ENCODE data around the gene NBL1. TPM values are rescaled to one million over a fixed set of nuclear protein-coding genes. Genes with fewer than 3 reads are reported as not detected.
A peak's percentile ranks its signal among the peaks of the same experiment; 100 is the strongest.
"Not testable (repeated sequence)": the region's sequence is repeated elsewhere in the genome, so short reads cannot be mapped to it uniquely, and the experiment has no call there.

The NBL1 gene
- total RNA-seq, 1 donor from 2014 or later: 119 TPM

DNA sequence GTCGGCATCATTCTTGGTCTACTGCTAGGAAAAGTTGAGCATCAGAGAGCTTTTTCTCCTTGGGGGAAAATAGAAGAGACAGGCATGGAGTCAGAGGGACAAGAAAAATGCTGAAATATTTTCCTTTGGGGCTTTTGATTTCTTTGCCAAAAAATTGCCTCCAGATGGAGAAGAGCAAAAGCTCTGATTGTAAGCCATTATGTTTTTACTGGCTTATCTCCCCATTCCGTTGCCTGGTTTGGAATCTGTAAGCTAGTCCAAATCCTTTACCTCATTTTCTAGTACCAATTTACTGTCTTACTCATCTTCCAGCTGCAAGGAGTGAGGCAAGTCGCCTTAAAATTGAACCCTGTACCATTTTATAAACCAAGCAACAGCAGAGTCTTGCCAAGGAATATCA is 23.3 kb upstream of the NBL1 start:
- ATAC-seq: peak; percentile 88
- intact Hi-C loops (cut with DNase I): no loop called here
- no peak for DNase-seq (ENCODE audit: low spot score)

DNA sequence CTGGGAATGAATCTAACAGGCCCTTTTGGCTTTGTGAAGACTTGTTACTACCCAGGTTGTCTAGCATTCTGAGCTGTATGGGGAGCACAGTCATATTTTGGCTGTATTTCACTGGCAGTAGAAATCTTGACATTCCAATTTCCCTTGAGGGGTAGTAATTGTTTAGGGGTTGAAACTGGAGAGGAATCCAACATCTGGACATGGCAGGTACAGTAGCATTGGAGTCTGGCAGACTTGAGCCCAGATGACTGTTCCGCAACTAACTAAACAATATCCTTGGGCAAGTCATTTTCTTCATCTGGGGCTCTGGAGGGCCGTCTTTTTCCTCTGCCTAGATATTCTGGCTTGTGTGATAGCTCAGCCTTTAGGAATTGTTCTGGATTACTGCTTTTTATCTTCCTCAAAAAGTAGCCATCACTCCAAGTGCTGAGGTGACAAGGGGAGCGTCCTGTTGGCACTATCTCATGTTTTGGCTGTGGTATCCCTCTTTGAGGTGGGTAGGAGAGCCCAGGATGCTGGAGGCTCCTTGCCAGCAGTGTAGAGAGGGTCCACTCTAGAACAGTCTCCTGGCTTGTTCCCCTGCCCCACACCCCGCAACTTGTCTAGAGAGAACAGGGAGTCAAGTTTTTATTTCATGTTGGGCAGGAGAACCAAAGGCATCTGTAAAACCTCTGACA is 22.7 kb upstream of the NBL1 start:
- DNase-seq (ENCODE audit: low spot score): no peak
- peak; percentile 63 for ATAC-seq
- intact Hi-C loops (cut with DNase I): no loop called here

DNA sequence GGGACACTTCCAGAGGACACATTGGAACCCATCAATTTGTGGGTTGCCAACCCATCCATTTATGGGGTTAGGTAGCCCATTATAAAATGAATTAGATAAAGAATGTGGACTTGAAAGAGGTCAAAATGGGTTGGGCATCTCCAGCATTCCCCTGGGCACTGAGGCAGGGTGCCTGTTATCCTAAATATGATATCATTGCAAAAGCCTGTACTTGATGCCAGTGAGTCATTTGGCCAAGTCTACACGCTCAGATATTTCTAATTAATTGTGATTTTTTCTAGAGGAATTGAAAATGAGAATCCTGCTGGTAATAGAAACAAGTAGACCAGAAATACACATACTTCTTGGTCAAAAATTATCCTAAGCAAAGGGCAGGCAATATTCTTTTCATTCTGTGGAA is 21.9 kb upstream of the NBL1 start:
- DNase-seq (ENCODE audit: low spot score) (no peak), ATAC-seq (no peak)
- intact Hi-C loops (cut with DNase I): no loop called here

DNA sequence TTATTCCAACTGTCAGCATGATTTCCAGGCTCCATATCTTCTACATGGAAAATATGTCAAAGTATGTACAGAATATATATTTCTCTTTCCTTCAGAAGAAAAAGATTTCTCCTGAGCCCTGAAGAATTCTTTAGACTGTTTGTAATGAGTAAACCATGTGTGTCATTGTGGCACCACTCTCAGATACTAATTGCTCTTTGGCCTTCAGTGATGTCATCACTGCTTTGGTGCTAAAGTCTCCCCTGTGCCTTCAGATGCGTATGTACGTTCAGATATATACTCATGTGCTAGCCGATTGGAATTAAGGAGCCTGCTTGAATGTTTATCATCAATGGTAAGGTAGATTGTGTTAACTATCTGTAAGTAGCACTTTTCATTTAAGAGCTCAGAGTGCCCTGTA is 20.6 kb upstream of the NBL1 start:
- no peak for ATAC-seq
- no peak for DNase-seq (ENCODE audit: low spot score)
- intact Hi-C loops (cut with DNase I): no loop called here

DNA sequence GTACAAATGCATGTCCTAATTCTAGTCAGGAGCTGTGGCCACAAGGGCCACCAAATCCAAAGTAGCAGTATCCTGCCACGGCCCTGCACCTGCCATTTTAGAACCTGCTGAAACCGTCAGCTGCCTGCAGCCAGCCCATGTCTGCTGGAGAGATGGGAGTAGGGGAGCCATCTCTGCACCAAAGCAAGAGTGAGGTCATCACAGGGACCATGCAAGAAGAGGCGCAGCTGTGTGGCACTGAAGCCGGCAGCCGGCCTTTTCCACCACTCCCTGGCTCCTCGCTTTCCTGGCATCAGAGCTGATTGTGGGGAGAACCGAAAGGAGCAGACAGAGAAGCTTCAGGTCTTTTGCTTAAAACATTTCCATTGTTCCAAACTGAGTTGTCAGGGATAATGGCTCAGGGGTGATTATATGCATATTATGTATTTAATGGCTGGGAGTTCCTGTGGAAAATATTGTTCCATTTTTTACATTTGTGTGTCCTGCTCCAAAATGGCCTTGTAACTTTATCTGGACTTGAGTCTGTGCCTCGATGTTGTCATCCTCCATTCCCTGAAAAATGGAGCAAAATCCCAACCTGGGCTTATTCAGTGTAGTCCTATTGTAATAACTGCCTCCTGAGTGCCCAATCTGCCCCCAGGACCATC is 18.7 kb upstream of the NBL1 start:
- no peak for DNase-seq (ENCODE audit: low spot score)
- intact Hi-C loops (cut with DNase I): no loop called here
- ATAC-seq: no peak

DNA sequence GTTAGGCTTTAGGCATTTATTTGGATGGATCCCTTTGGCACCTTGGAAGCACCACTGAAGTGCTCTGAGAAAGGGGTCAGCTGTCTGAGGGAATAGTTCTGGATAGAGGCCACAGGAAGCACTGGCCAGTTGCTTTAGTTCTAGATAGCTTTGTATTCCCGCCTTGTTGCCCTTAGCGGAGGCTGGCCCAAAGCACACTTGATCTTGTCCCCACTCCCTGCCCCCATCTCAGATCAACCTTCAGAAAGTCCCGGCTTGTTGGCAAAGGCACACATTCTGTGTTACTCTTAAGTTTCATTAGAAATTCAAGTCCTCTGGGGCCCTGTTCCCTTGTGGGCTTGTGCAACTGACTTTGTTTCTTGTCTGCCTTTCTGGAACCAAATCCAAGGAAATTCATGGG is 15.2 kb upstream of the NBL1 start:
- no peak for DNase-seq (ENCODE audit: low spot score)

DNA sequence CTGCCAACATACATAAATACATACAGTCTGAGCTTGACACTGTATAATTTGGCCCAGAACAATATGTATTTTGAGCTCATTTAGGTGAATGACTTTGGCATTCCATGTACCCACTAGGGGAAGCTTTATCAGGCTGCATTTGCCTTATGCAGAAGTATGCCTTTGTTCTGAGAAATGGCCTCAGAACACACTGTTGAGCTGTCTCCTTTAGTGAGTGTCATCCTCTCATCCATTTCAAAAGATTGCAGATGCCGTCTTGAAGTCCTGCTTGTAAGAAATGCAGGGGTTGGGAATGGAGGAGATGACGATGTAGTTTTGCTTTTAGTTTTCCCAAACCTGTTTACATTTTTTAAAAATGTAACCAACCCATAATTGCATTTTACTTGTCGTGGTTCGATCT is 14.8 kb upstream of the NBL1 start:
- peak; percentile 37 for ATAC-seq
- intact Hi-C loops (cut with DNase I): no loop called here
- DNase-seq (ENCODE audit: low spot score): no peak

More for the DNA sequence above, 15.2 kb upstream of the NBL1 start:
- intact Hi-C loops (cut with DNase I): no loop called here
- ATAC-seq: peak; percentile 79

DNA sequence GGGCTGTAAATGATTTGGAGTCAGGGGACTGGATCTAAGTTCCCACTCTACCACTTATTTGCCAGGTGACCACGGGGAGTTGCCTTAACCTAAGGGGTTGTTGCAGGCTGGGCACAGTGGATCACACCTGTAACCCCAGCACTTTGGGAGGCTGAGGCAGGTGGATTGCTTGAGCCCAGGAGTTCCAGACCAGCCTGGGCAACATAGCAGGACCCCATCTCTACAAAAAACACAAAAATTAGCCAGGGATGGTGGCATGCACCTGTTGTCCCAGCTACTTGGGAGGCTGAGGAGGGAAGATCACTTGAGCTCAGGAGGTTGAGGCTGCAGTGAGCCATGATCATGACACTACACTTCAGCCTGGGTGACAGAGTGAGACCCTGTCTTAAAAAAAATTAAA is 13.9 kb upstream of the NBL1 start:
- DNase-seq (ENCODE audit: low spot score); intact Hi-C loops (cut with DNase I); ATAC-seq: not testable (repeated sequence)

DNA sequence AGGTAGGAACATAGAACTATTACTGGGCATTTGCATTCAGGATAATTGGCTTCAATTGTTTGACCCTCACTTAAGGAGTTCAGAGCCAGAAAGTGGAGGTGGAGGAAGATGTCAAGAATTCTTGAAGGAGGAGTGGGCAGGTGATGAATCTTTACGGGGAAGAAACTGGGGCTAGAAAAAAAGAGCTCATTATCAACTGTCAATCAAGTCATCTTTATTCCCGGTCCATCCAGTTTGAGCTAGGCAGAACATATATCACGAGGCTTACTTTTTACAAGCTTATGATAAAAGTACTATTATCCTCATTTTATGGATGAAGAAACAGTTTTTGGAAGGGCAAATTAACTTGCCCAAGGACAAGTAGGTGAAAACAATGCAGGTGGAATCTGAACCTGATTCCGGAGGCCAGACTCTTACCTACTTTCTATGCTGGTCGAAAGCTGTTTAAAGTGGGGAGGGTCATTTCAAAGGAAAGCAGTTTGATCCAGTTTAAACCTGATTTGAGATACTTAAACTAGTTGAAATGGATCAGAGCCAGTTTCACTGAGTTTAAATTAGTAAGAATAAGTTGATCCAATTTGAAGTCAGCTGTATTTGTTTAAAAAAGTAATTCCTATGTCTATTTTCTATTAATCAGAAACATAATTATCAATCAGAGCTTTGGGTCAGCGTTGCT is 13.3 kb upstream of the NBL1 start:
- intact Hi-C loops (cut with DNase I): no loop called here

DNA sequence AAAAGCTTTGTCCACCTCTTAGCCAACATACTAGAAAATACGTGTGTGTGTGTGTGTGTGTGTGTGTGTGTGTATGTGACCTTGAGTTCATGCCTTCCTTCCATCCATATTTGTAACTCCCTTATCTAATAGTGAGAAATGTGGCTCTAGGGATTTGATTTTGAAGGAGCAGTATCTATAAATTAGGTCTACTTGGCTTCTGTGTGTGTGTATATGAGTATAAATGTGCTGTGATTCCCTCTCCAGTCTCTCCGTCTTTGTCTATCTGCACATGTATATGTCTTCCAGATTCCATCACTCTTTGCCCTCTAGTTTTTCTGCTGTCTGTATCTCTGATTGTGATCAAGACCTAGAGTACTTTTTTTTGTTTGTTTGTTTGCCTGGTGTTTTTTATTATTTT is 11.9 kb upstream of the NBL1 start:
- DNase-seq (ENCODE audit: low spot score) (no peak), ATAC-seq (no peak)
- intact Hi-C loops (cut with DNase I): no loop called here

More for the DNA sequence above, 13.3 kb upstream of the NBL1 start:
- DNase-seq (ENCODE audit: low spot score) (no peak), ATAC-seq (no peak)

DNA sequence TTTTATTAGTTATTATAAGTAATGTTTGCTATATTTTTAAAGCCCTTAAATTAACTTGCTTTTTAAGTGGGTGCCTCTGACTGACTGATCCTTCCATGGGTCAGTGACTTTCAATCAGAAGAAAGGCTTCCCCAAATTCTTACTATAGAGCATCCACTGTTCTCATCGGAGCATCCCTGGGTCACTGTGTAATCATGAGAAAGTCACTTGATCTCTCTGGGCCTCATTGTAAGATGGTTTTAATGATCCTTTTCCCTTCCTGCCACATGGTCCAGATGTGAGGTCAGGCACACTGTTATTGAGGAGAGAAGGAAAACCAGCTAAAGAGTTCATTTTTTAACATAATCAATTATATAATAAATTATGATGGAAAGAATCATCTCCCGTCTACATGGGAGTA is 11.0 kb upstream of the NBL1 start:
- intact Hi-C loops (cut with DNase I): no loop called here
- DNase-seq (ENCODE audit: low spot score) (no peak), ATAC-seq (no peak)

DNA sequence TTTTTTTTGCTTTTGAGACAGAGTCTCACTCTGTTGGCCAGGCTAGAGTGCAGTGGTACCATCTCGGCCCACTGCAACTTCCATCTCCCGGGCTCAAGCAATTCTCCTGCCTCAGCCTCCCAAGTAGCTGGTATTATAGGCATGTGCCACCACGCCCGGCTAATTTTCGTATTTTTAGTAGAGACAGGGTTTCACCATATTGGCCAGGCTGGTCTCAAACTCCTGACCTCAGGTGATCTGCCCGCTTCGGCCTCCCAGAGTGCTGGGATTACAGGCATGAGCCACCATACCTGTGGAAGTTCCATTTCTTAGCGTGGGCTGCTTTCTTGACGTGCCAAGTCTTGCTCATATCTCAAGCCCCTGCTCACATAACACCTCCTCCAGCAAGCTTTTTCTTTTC is 9.0 kb upstream of the NBL1 start:
- DNase-seq (ENCODE audit: low spot score); ATAC-seq; intact Hi-C loops (cut with DNase I): not testable (repeated sequence)

DNA sequence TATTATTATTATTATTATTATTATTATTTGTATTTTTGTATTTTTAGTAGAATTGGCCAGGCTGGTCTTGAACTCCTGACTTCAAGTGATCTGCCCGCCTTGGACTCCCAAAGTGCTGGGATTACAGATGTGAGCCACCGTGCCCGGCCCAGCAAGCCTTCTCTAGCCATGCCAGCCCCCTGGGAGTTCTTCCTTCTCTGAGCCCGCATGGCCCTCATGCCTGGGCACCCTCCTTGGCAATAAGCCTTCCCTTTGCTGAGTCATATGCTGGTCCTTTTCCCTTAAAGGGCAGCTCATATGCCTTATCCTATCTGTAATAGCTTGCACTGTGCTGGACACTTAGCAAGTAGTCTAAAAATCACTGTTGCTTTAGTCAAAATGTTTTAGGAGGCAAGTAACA is 8.5 kb upstream of the NBL1 start:
- intact Hi-C loops (cut with DNase I): no loop called here
- no peak for ATAC-seq
- no peak for DNase-seq (ENCODE audit: low spot score)

DNA sequence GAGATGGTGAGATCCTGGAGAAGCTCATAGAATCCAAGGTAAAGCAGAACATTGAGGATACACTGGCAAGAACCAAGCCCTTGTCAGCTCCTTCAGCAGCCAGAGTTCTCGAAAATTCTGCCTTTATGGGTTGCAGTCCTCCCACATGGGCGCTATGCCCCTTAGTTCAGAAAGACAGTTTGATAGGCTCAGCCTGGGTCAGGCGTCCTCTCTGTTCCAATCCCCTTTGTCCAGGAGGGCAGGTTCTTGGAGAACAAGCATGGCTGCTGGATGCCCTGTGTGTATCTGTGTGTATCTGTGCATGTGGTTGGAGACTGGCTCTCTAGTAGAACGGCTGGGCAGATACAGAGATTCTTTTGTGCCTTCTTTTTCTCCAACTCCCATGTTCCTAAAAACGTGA is 8.0 kb upstream of the NBL1 start:
- intact Hi-C loops (cut with DNase I): no loop called here
- DNase-seq (ENCODE audit: low spot score): no peak
- ATAC-seq: no peak

DNA sequence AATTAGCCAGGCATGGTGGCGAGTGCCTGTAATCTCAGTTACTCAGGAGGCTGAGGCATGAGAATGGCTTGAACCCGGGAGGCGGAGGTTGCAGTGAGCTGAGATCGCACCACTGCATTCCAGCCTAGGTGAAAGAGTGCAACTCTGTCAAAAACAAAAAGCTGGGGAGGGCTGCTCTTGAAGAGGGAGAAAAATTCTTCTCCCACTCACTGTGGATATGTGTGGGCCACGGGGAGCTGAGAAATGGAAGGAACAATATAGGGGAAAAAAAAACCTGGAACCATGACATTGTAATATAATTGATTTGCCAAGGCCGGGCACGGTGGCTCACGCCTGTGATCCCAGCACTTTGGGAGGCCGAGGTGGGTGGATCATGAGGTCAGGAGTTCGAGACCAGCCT is 7.4 kb upstream of the NBL1 start:
- ATAC-seq; intact Hi-C loops (cut with DNase I); DNase-seq (ENCODE audit: low spot score): not testable (repeated sequence)

DNA sequence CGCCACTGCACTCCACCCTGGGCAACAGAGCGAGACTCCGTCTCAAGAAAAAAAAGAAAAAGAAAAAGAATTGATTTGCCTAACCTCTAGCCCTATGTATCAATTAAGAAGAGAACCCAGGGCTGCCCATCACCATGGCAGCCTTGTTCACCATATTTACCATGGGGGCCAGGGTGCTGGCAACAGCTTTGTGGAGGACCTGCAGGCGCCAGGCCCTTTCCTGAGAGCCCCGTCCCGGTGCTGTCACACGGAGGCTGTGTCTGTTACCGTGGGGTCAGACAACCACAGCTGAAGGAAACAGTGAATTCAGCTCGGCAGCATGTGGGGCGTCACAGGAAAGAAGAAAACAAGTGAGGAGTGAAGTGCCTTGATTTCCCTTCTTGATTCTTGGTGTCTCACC is 6.5 kb upstream of the NBL1 start:
- no peak for ATAC-seq
- no peak for DNase-seq (ENCODE audit: low spot score)
- intact Hi-C loops (cut with DNase I): no loop called here

DNA sequence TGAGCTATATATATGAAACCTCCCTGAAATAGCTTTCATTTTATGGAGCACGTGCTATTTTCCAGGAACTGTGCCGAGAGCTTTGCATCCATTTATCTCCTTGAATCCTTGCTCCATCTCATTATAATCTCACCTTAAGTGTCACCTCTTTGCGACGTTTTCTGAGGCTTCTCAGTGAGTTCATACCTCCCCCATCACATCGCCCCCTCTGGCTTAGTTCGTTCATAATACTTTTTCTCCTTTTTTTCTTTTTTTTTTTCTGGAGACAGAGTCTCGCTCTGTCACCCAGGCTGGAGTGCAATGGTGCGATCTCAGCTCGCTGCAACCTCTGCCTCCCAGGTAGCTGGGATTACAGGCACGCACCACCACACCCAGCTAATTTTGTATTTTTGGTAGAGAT is 4.9 kb upstream of the NBL1 start:
- ATAC-seq; intact Hi-C loops (cut with DNase I); DNase-seq (ENCODE audit: low spot score): not testable (repeated sequence)

DNA sequence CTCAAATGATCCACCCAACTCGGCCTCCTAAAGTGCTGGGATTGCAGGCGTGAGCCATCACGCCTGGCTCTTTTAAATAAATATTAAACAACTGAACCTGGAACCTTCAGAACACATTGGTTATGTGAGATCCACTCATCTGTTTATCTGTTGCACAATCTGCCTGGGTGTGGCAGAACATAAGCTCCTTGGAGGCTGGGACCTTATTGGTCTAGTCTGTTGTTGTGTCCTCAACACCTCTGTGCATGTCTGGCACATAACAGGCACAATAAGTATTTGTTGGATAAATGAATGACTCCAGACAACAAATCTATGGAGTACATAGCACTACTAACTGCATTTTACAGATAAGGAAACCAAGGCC is 4.1 kb upstream of the NBL1 start:
- intact Hi-C loops (cut with DNase I): no loop called here
- ATAC-seq: peak; percentile 71
- no peak for DNase-seq (ENCODE audit: low spot score)

DNA sequence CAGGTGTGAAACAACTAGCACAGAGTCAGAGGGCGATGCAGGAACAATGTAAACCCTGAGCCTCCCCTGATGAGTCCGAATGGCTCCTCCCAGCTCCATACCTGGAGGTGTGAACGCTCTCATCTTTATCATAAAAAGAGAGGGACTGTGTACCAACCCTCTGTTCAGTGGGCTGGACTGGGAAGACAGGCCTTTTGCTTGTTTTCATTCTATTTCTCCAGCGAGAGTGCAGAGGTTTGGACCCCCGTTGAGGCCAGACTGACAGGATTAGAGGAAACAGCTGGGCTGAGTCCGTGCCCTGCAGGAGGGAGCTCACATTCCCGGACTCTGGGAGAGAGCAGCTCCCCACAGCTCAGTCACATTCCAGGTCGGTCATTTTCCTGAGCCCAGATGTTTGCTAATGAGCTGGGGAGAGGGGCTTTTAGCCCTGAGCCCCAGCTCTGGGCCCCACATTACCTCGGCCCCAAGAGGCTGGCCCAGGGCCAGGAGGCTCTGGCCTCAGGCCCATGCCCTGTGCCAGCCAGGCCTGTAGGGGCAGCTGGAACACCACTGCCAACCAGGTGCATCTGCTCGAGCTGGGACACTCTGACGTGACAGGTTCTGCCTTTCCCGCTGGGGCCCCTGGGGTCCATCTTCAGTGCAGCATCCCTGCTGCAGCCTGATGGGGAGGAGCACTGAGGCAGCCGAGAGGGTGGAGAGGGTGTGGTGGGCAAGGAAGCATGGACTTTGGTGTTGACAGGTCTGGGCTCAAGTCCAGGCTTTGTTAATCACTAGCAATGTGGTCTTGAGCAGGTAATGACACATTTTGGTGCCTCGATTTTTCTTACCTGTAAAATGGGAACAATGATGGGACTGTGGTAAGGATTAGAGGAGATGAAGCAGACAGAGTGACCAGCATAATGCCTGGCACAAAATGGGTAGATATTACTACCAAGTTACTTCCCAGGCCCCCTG is 3.5 kb upstream of the NBL1 start:
- intact Hi-C loops (cut with DNase I): no loop called here

More for the DNA sequence above, 3.5 kb upstream of the NBL1 start:
- ATAC-seq: no peak
- DNase-seq (ENCODE audit: low spot score): no peak

All from sciatic nerve (tissue), 2 donors.